ENCODE measurements around the gene FFAR4. TPM values are rescaled to one million over a fixed set of nuclear protein-coding genes. Genes with fewer than 3 reads are reported as not detected.
A peak's percentile ranks its signal among the peaks of the same experiment; 100 is the strongest.

FFAR4 gene
- total RNA-seq, 1 experiment from 2014 or later, result not detected

- no peak overlapping the region for H3K27ac ChIP-seq (ENCODE audit: low read depth, low read length, poor library complexity, severe bottlenecking)
- no peaks in the 10 kb centered on the region for H3K9me3 ChIP-seq (ENCODE audit: low read depth, low read length, poor library complexity, severe bottlenecking)
- peaks cover 2% of the 10 kb centered on the region for H3K27me3 ChIP-seq (replicated peaks; ENCODE audit: insufficient read depth, low read depth, low read length, poor library complexity)
- no peaks in the 10 kb centered on the region for H3K4me1 ChIP-seq (ENCODE audit: insufficient read depth, low read length, poor library complexity, severe bottlenecking)
- H3K36me3 ChIP-seq (ENCODE audit: insufficient read depth, low read length, poor library complexity, severe bottlenecking), result no peaks in the 10 kb centered on the region
- no TSS peak for BruUV-seq (replicated peaks)
- intact Hi-C loops (cut with micrococcal nuclease; ENCODE audit: unreplicated experiment), result no loop called here
- no peak for DNase-seq (ENCODE audit: low spot score)
- no peak for TF ChIP-seq CTCF (conservative IDR thresholded peaks at IDR 0.05; ENCODE audit: low read depth, low read length)
- no peak for TF ChIP-seq EZH2 (IDR thresholded peaks at IDR 0.05; ENCODE audit: borderline replicate concordance, low read depth, low read length, poor library complexity, severe bottlenecking)
- no peak overlapping the region for H3K4me3 ChIP-seq (ENCODE audit: low read depth, low read length, poor library complexity, severe bottlenecking)
- CTCF ChIA-PET, result no interaction called here
- POLR2A ChIA-PET (ENCODE audit: low non-redundant PET), result no interaction called here
Measured at GRCh38 chr10:93594518-93594917, 28.1 kb downstream of the FFAR4 start.

DNA sequence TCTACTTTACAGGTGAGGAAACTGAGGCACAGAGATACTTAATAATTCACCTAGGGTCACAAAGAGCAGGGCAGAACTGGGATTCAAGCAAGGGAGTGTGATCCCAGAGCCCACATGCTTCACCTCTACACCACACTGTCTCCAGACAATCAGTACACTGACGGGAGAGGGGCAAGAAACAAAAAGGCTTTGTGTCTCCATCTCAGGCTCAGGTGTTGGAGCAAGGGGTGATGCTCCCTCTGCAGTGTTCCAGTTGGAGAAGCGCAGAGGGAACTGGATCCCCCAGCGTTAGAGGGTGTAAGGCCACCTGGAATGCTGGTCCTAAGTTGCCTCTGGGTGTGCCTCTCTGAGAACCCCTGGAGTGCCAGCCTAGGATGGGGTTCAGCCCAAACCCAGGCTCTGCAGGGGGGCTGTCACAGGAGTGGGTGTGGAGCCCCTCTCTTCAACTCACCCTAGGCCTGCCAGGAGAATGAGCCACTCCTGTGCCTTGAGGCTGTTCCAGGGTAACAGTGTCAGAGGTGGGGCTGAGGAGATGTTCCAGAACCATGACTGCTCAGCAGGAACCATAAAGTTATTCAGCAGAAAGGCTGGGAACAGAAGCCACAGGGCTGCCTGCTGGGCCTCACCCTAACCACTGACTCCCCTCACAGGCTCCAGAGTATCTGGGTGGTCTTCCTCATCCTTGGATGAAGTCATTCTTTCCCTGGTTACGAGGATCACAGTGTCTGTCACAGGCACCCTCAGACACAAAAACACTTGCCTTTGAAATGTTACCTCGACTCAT is 29.1 kb downstream of the FFAR4 start:
- H3K27ac ChIP-seq (ENCODE audit: low read depth, low read length, poor library complexity, severe bottlenecking), result no peak overlapping the region
- BruUV-seq (replicated peaks), result no TSS peak
- POLR2A ChIA-PET (ENCODE audit: low non-redundant PET), result no interaction called here

GRCh38 chr10:93596539-93596938 is 30.1 kb downstream of the FFAR4 start:
- TF ChIP-seq CTCF (conservative IDR thresholded peaks at IDR 0.05; ENCODE audit: low read depth, low read length), result peak; percentile 31; the same call in 1 of the 2 replicates
- no peak for TF ChIP-seq EZH2 (IDR thresholded peaks at IDR 0.05; ENCODE audit: borderline replicate concordance, low read depth, low read length, poor library complexity, severe bottlenecking)
- no peak for DNase-seq (ENCODE audit: low spot score)
- intact Hi-C loops (cut with micrococcal nuclease; ENCODE audit: unreplicated experiment), result no loop called here
- ChIA-PET CTCF (interaction anchor here (0.5 to 0.7 kb wide), 2 partner anchors 37 to 480 kb away, joined by 3 to 9 read pairs; no protein-coding TSS in a partner anchor), POLR2A (ENCODE audit: low non-redundant PET) (no interaction called here)
- Histone ChIP-seq H3K36me3 (ENCODE audit: insufficient read depth, low read length, poor library complexity, severe bottlenecking) (no peaks in the 10 kb centered on the region), H3K27ac (ENCODE audit: low read depth, low read length, poor library complexity, severe bottlenecking) (no peak overlapping the region), H3K27me3 (replicated peaks; ENCODE audit: insufficient read depth, low read depth, low read length, poor library complexity) (peaks cover 22% of the 10 kb centered on the region), H3K4me3 (ENCODE audit: low read depth, low read length, poor library complexity, severe bottlenecking) (no peak overlapping the region), H3K9me3 (ENCODE audit: low read depth, low read length, poor library complexity, severe bottlenecking) (no peaks in the 10 kb centered on the region), H3K4me1 (ENCODE audit: insufficient read depth, low read length, poor library complexity, severe bottlenecking) (no peaks in the 10 kb centered on the region)
- no TSS peak for BruUV-seq (replicated peaks)

More for the DNA sequence above, 29.1 kb downstream of the FFAR4 start:
- Histone ChIP-seq H3K4me3 (ENCODE audit: low read depth, low read length, poor library complexity, severe bottlenecking) (no peak overlapping the region), H3K4me1 (ENCODE audit: insufficient read depth, low read length, poor library complexity, severe bottlenecking) (no peaks in the 10 kb centered on the region), H3K27me3 (replicated peaks; ENCODE audit: insufficient read depth, low read depth, low read length, poor library complexity) (peaks cover 13% of the 10 kb centered on the region), H3K36me3 (ENCODE audit: insufficient read depth, low read length, poor library complexity, severe bottlenecking) (no peaks in the 10 kb centered on the region), H3K9me3 (ENCODE audit: low read depth, low read length, poor library complexity, severe bottlenecking) (no peaks in the 10 kb centered on the region)
- intact Hi-C loops (cut with micrococcal nuclease; ENCODE audit: unreplicated experiment), result no loop called here
- CTCF ChIA-PET, result interaction anchor here (0.7 kb wide), 1 partner anchor 481 kb away, joined by 9 read pairs; no protein-coding TSS in a partner anchor
- DNase-seq (ENCODE audit: low spot score), result no peak
- TF ChIP-seq EZH2 (IDR thresholded peaks at IDR 0.05; ENCODE audit: borderline replicate concordance, low read depth, low read length, poor library complexity, severe bottlenecking) (no peak), CTCF (conservative IDR thresholded peaks at IDR 0.05; ENCODE audit: low read depth, low read length) (no peak)

All from A673 (cell line).